NCI-H1092 treated with DMSO at 0.1 percent for 48 hours (cell line): ENCODE measurements around the gene GPD1.
"Not testable (repeated sequence)": the region's sequence is repeated elsewhere in the genome, so short reads cannot be mapped to it uniquely, and the experiment has no call there.

Experiments
- DNase-seq: peaks from one replicate; lab custom pipeline; 2025; lab: John Stamatoyannopoulos, UW

GPD1 gene

DNA sequence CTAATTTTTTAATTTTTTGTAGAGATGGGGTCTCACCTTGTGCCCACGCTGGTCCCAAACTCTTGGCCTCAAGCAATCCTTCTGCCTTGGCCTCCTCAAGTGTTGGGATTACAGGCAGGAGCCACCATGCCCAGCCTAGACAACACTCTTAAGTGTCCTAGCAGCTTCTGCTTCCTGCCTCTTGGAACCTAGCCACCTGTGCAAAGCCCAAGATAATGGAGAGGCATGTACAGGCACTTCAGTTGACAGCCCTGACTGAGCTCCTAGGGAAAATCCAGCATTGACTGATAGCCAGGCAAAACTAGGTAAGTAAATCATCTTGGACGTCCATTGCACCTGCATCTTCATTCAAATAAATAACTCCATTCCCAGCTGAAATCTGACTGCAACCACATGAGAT is 23.7 kb downstream of the GPD1 start:
- DNase-seq, result no peak

- DNase-seq, result no peak
Observed at GRCh38 chr12:50129290-50129689, 25.5 kb downstream of the GPD1 start.

GRCh38 chr12:50132505-50133135 is 28.8 kb downstream of the GPD1 start:
- DNase-seq, result no peak

GRCh38 chr12:50142993-50143392 is 39.2 kb downstream of the GPD1 start:
- no peak for DNase-seq

GRCh38 chr12:50145439-50145838 is 41.6 kb downstream of the GPD1 start:
- DNase-seq, result no peak

- DNase-seq, result no peak
Observed at GRCh38 chr12:50147281-50147680, 43.5 kb downstream of the GPD1 start.

DNA sequence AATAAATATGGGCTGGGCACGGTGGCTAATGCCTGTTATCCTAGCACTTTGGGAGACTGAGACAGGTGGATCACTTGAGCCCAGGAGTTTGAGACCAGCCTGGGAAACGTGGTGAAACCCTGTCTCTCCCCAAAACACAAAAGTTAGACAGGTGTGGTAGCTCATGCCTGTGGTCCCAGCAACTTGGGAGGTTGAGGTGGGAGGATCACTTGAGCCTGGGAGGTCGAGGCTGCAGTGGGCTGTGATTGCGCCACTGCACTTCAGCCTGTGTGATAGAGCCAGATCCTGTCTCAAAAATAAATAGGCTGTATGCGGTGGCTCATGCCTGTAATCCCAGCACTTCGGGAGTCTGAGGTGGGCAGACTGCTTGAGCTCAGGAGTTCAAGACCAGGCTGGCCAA is 44.2 kb downstream of the GPD1 start:
- DNase-seq, result not testable (repeated sequence)

- no peak for DNase-seq
Observed at GRCh38 chr12:50149311-50149710, 45.5 kb downstream of the GPD1 start.

DNA sequence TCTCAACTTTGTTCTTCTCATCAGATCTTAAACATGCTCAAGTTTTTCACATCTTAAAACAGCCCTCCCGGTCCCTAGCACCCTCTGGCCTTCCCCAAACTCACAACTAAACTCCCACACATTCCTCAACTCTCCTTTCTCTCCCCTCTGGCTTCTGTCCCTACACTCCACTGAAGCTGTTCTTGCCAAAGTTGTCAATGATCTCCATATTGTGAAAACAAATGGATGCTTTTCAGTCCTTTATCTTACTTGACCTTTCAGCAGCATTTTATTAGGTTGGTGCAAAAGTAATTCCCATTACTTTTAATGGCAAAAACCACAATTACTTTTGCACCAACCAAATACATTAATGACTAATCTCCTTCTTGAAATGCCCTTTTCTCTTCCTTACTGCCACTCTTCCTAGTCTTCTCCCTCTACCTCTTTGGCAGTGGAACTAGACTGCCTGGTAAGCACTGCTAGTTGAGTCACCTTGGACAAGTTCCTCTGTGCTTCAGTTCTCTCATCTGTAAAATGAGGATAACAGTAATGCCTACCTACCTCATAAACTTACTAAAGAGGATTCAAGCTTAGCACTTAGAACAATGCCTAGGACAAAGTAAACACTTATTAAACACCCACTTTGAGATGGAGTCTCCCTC is 47.4 kb downstream of the GPD1 start:
- DNase-seq, result no peak

GRCh38 chr12:50154947-50155346 is 51.1 kb downstream of the GPD1 start:
- DNase-seq, result not testable (repeated sequence)

GRCh38 chr12:50156641-50157040 is 52.8 kb downstream of the GPD1 start:
- no peak for DNase-seq

- DNase-seq, result no peak
Observed at GRCh38 chr12:50157259-50157658, 53.5 kb downstream of the GPD1 start.

DNA sequence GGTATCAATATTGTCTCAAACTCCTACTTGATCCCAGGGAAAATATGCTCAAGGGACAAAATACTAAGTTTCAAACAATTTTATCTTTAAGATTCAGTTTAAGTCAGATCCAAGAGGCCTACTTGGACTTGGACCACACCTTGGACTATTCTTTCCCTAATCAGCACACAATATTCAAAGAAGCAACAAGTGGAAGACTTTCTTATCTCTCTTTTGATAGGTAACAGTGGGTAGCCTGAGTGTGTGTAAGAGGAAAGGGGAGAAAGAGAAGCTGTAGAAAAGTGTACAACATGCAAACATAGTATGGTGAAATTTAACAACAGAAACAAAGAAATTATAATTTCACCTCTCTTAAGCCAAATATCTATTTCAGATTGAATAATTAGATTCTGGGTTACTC is 56.8 kb downstream of the GPD1 start:
- DNase-seq, result no peak
